ENCODE data around the gene C3orf20.

DNA sequence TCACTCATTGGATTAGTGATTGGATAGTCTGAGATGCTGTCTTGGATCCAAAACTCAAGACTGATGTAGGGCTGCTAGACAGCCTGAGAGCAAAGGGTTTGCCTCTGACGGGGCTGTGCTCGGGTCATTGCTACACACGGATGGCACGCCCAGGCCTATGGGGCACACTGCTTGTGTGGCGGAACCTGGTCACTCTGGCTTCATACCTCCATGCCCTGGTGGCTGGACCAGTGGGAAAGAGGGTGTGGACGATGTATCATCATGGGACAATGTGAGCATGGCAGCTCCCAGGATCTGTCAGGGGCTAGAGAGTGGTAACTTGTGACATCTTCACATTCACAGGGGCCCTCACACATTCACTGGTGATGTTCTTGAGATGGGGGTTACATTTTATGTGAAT is 41.5 kb upstream of the C3orf20 start:
- TF ChIP-seq POLR2A (IDR thresholded peaks at IDR 0.05; ENCODE audit: low read depth), result no peak
- TF ChIP-seq CTCF (IDR thresholded peaks at IDR 0.05), result no peak
- no peak for TF ChIP-seq POLR2AphosphoS5 (IDR thresholded peaks at IDR 0.05)
